Activated CD4-positive, alpha-beta T cell treated with anti-CD3 and anti-CD28 coated beads, Interleukin-2, amount 10 ng/mL, durations not matched to agents 7 days and 5 days (primary cell): ENCODE data around the gene EHD3. TPM values are rescaled to one million over a fixed set of nuclear protein-coding genes. Genes with fewer than 3 reads are reported as not detected.
"Not testable (repeated sequence)": the region's sequence is repeated elsewhere in the genome, so short reads cannot be mapped to it uniquely, and the experiment has no call there.

Source experiments
- CTCF ChIA-PET: fragments of 350-600 bp; sonication (Branson Sonifier 250); formaldehyde crosslinking; loops from one replicate; lab custom pipeline; 2021; ENCODE audit warnings: antibody characterized with exemption; lab: Charles Lee
- POLR2A ChIA-PET: fragments of 350-600 bp; sonication (Branson Sonifier 250); formaldehyde crosslinking; loops from one replicate; lab custom pipeline; 2021; ENCODE audit warnings: antibody characterized with exemption; lab: Charles Lee
- DNase-seq: peaks from one replicate; pipeline ENCODE4 v3.0.0-alpha.2; 2020
- H3K27ac Mint-ChIP-seq: one replicate; pipeline ENCODE4 v1.8.0; 2021; ENCODE audit warnings: mild to moderate bottlenecking, moderate library complexity, mixed read lengths
- H3K27me3 Mint-ChIP-seq: one replicate; pipeline ENCODE4 v1.8.0; 2021; ENCODE audit warnings: mixed read lengths
- H3K36me3 Mint-ChIP-seq: one replicate; pipeline ENCODE4 v1.8.0; 2021; ENCODE audit warnings: low read depth, mixed read lengths
- H3K4me1 Mint-ChIP-seq: one replicate; pipeline ENCODE4 v1.8.0; 2021; ENCODE audit warnings: mixed read lengths
- H3K4me3 Mint-ChIP-seq: one replicate; pipeline ENCODE4 v1.8.0; 2021; ENCODE audit warnings: mild to moderate bottlenecking, moderate library complexity, mixed read lengths
- H3K9me3 Mint-ChIP-seq: one replicate; pipeline ENCODE4 v1.8.0; 2021; ENCODE audit warnings: mixed read lengths
- total RNA-seq, 2 experiments: library from RNA; stranded (reverse); gene quantifications; one replicate each; pipeline ENCODE4 v1.2.3, GENCODE V29; 2021

EHD3 gene
- total RNA-seq, 2 experiments from 2014 or later = 0.44 to 0.50 TPM

- Mint-ChIP-seq H3K4me3 (no peak overlapping the region), H3K9me3 (no peaks in the 10 kb centered on the region), H3K27ac (no peak overlapping the region), H3K36me3 (no peaks in the 10 kb centered on the region), H3K4me1 (no peaks in the 10 kb centered on the region), H3K27me3 (peaks cover 4% of the 10 kb centered on the region)
- POLR2A ChIA-PET = no interaction called here
- CTCF ChIA-PET = interaction anchor here (0.7 kb wide), 1 partner anchor 54 kb away, joined by 3 read pairs; no protein-coding TSS in a partner anchor
- DNase-seq = no peak
These were observed 36.2 kb downstream of the EHD3 start for GRCh38 chr2:31270131-31270530.

GRCh38 chr2:31270822-31271231 is 36.9 kb downstream of the EHD3 start:
- CTCF ChIA-PET = no interaction called here
- no peaks in the 10 kb centered on the region for H3K4me1 Mint-ChIP-seq
- peaks cover 4% of the 10 kb centered on the region for H3K27me3 Mint-ChIP-seq
- H3K9me3 Mint-ChIP-seq = no peaks in the 10 kb centered on the region
- no peak overlapping the region for H3K27ac Mint-ChIP-seq
- H3K36me3 Mint-ChIP-seq = no peaks in the 10 kb centered on the region
- no peak overlapping the region for H3K4me3 Mint-ChIP-seq
- POLR2A ChIA-PET = no interaction called here
- no peak for DNase-seq

GRCh38 chr2:31271851-31272267 is 37.9 kb downstream of the EHD3 start:
- CTCF ChIA-PET = no interaction called here

GRCh38 chr2:31274401-31275075 is 40.6 kb downstream of the EHD3 start:
- Mint-ChIP-seq H3K9me3 (no peaks in the 10 kb centered on the region), H3K4me1 (no peaks in the 10 kb centered on the region), H3K27ac (no peak overlapping the region), H3K27me3 (peaks cover 7% of the 10 kb centered on the region), H3K36me3 (no peaks in the 10 kb centered on the region), H3K4me3 (no peak overlapping the region)
- no peak for DNase-seq
- ChIA-PET CTCF (interaction anchor here (1.3 kb wide), 2 partner anchors 13 to 16 kb away, joined by 5 to 6 read pairs; no protein-coding TSS in a partner anchor), POLR2A (no interaction called here)

More at GRCh38 chr2:31271851-31272267, 37.9 kb downstream of the EHD3 start:
- H3K9me3 Mint-ChIP-seq = no peaks in the 10 kb centered on the region
- H3K36me3 Mint-ChIP-seq = no peaks in the 10 kb centered on the region
- DNase-seq = no peak
- no peaks in the 10 kb centered on the region for H3K4me1 Mint-ChIP-seq
- H3K4me3 Mint-ChIP-seq = no peak overlapping the region
- peaks cover 7% of the 10 kb centered on the region for H3K27me3 Mint-ChIP-seq
- POLR2A ChIA-PET = no interaction called here
- H3K27ac Mint-ChIP-seq = no peak overlapping the region

GRCh38 chr2:31275976-31276375 is 42.0 kb downstream of the EHD3 start:
- DNase-seq = no peak
- Mint-ChIP-seq H3K9me3 (no peaks in the 10 kb centered on the region), H3K27me3 (peaks cover 7% of the 10 kb centered on the region), H3K36me3 (no peaks in the 10 kb centered on the region), H3K4me3 (no peak overlapping the region), H3K27ac (no peak overlapping the region), H3K4me1 (no peaks in the 10 kb centered on the region)
- POLR2A ChIA-PET = no interaction called here
- CTCF ChIA-PET = interaction anchor here (0.6 to 1.3 kb wide), 2 partner anchors 17 to 57 kb away, joined by 4 to 5 read pairs; no protein-coding TSS in a partner anchor

GRCh38 chr2:31277621-31278020 is 43.7 kb downstream of the EHD3 start:
- Mint-ChIP-seq H3K27me3 (peaks cover 7% of the 10 kb centered on the region), H3K9me3 (no peaks in the 10 kb centered on the region), H3K36me3 (no peaks in the 10 kb centered on the region), H3K4me3 (no peak overlapping the region), H3K27ac (no peak overlapping the region), H3K4me1 (no peaks in the 10 kb centered on the region)
- no peak for DNase-seq
- POLR2A ChIA-PET = no interaction called here
- CTCF ChIA-PET = no interaction called here

- H3K27ac Mint-ChIP-seq = no peak overlapping the region
These were observed 48.7 kb downstream of the EHD3 start for GRCh38 chr2:31282634-31283033.

GRCh38 chr2:31283193-31283919 is 49.4 kb downstream of the EHD3 start:
- H3K4me3 Mint-ChIP-seq, H3K27me3 Mint-ChIP-seq, DNase-seq, H3K4me1 Mint-ChIP-seq, H3K36me3 Mint-ChIP-seq, POLR2A ChIA-PET, H3K9me3 Mint-ChIP-seq, H3K27ac Mint-ChIP-seq: not testable (repeated sequence)
- CTCF ChIA-PET = interaction anchor here (1.4 kb wide), 1 partner anchor 28 kb away, joined by 4 read pairs; no protein-coding TSS in a partner anchor

More at GRCh38 chr2:31282634-31283033, 48.7 kb downstream of the EHD3 start:
- no peaks in the 10 kb centered on the region for H3K9me3 Mint-ChIP-seq
- H3K4me3 Mint-ChIP-seq = no peak overlapping the region
- H3K27me3 Mint-ChIP-seq = no peaks in the 10 kb centered on the region
- no peaks in the 10 kb centered on the region for H3K36me3 Mint-ChIP-seq
- POLR2A ChIA-PET = no interaction called here
- CTCF ChIA-PET = no interaction called here
- peaks cover under 1% of the 10 kb centered on the region for H3K4me1 Mint-ChIP-seq
- DNase-seq = no peak

GRCh38 chr2:31284107-31284506 is 50.2 kb downstream of the EHD3 start:
- Mint-ChIP-seq H3K27ac (no peak overlapping the region), H3K36me3 (no peaks in the 10 kb centered on the region), H3K27me3 (no peaks in the 10 kb centered on the region), H3K9me3 (no peaks in the 10 kb centered on the region), H3K4me1 (peaks cover 1% of the 10 kb centered on the region), H3K4me3 (no peak overlapping the region)
- POLR2A ChIA-PET = no interaction called here
- DNase-seq = no peak
- CTCF ChIA-PET = interaction anchor here (0.6 to 1.4 kb wide), 2 partner anchors 27 to 390 kb away, joined by 3 to 4 read pairs; no protein-coding TSS in a partner anchor

- ChIA-PET POLR2A (no interaction called here), CTCF (interaction anchor here (1.7 kb wide), 1 partner anchor 12 kb away, joined by 6 read pairs; no protein-coding TSS in a partner anchor)
- Mint-ChIP-seq H3K27ac (no peak overlapping the region), H3K27me3 (no peaks in the 10 kb centered on the region), H3K36me3 (no peaks in the 10 kb centered on the region), H3K4me3 (no peak overlapping the region), H3K9me3 (no peaks in the 10 kb centered on the region), H3K4me1 (peaks cover 1% of the 10 kb centered on the region)
- no peak for DNase-seq
These were observed 52.3 kb downstream of the EHD3 start for GRCh38 chr2:31286230-31286629.

GRCh38 chr2:31286961-31287550 is 53.1 kb downstream of the EHD3 start:
- ChIA-PET POLR2A (no interaction called here), CTCF (interaction anchor here (1.7 kb wide), 1 partner anchor 13 kb away, joined by 6 read pairs; no protein-coding TSS in a partner anchor)
- DNase-seq = no peak
- Mint-ChIP-seq H3K36me3 (no peaks in the 10 kb centered on the region), H3K27me3 (no peaks in the 10 kb centered on the region), H3K9me3 (no peaks in the 10 kb centered on the region), H3K4me1 (peaks cover 1% of the 10 kb centered on the region), H3K27ac (no peak overlapping the region), H3K4me3 (no peak overlapping the region)

GRCh38 chr2:31287654-31288053 is 53.7 kb downstream of the EHD3 start:
- no peak overlapping the region for H3K27ac Mint-ChIP-seq
- H3K4me1 Mint-ChIP-seq = peaks cover 1% of the 10 kb centered on the region
- CTCF ChIA-PET = interaction anchor here (1.7 kb wide), 1 partner anchor 13 kb away, joined by 6 read pairs; no protein-coding TSS in a partner anchor
- no peaks in the 10 kb centered on the region for H3K36me3 Mint-ChIP-seq
- no peaks in the 10 kb centered on the region for H3K27me3 Mint-ChIP-seq
- H3K4me3 Mint-ChIP-seq = no peak overlapping the region
- no peak for DNase-seq
- POLR2A ChIA-PET = no interaction called here
- peaks cover 3% of the 10 kb centered on the region for H3K9me3 Mint-ChIP-seq
